HCT116 (cell line): ENCODE data around the gene SFTPB.

ENCODE experiments used
- ATF3 ChIP-seq: IDR thresholded peaks from 2 replicates; pipeline ENCODE4 v1.6.1; 2012
- CEBPB ChIP-seq: IDR thresholded peaks from 2 replicates; pipeline ENCODE4 v1.6.1; 2012; ENCODE audit warnings: low read depth
- JUND ChIP-seq: IDR thresholded peaks from 2 replicates; pipeline ENCODE4 v1.6.1; 2012
- POLR2A ChIP-seq: IDR thresholded peaks from 2 replicates; pipeline ENCODE4 v1.7.0; 2011; ENCODE audit warnings: borderline replicate concordance; ENCODE audit not compliant: insufficient read depth, insufficient read length; ENCODE audit errors: extremely low read depth
- POLR2AphosphoS5 ChIP-seq: IDR thresholded peaks from 2 replicates; pipeline ENCODE4 v1.6.1; 2011; ENCODE audit warnings: mild to moderate bottlenecking, low read depth, low read length, moderate library complexity
- SIN3A ChIP-seq: IDR thresholded peaks from 2 replicates; pipeline ENCODE4 v1.6.1; 2012; ENCODE audit warnings: low read depth
- ZNF274 ChIP-seq: fragments of 200-500 bp; sonication (Bioruptor generic); IDR thresholded peaks from 2 replicates; pipeline ENCODE4 v1.6.1; 2014; ENCODE audit warnings: mild to moderate bottlenecking, low read depth, low read length, inconsistent platforms
- TF ChIP-seq, protein P1 (sequence below): IDR thresholded peaks from 2 replicates; pipeline ENCODE4 v1.6.1; 2011; ENCODE audit warnings: mild to moderate bottlenecking, low read length, moderate library complexity; ENCODE audit not compliant: insufficient replicate concordance; ENCODE audit errors: extremely low read depth
- TF ChIP-seq, protein P2 (sequence below): IDR thresholded peaks from 2 replicates; pipeline ENCODE4 v1.6.1; 2012; ENCODE audit warnings: low read depth
- TF ChIP-seq, protein P3 (sequence below), 3 experiments: fragments of 200-600 bp in 1 of 3; sonication (generic) in 1 of 3; IDR thresholded peaks in 2 of 3; conservative IDR thresholded peaks in 1 of 3; 2 replicates each; pipeline ENCODE4 v1.5.1; 2012 to 2017; ENCODE audit warnings: low read depth in 2 of 3, low read length in 2 of 3, antibody characterized with exemption in 1 of 3, borderline replicate concordance in 1 of 3, control low read depth in 1 of 3, mild to moderate bottlenecking in 1 of 3, mixed read lengths in 1 of 3, mixed run types in 1 of 3, moderate library complexity in 1 of 3; ENCODE audit not compliant: insufficient read depth in 1 of 3

- TF ChIP-seq, protein P1, sequence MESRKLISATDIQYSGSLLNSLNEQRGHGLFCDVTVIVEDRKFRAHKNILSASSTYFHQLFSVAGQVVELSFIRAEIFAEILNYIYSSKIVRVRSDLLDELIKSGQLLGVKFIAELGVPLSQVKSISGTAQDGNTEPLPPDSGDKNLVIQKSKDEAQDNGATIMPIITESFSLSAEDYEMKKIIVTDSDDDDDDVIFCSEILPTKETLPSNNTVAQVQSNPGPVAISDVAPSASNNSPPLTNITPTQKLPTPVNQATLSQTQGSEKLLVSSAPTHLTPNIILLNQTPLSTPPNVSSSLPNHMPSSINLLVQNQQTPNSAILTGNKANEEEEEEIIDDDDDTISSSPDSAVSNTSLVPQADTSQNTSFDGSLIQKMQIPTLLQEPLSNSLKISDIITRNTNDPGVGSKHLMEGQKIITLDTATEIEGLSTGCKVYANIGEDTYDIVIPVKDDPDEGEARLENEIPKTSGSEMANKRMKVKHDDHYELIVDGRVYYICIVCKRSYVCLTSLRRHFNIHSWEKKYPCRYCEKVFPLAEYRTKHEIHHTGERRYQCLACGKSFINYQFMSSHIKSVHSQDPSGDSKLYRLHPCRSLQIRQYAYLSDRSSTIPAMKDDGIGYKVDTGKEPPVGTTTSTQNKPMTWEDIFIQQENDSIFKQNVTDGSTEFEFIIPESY: no peak
- no peak for TF ChIP-seq CEBPB
- TF ChIP-seq, protein P2, sequence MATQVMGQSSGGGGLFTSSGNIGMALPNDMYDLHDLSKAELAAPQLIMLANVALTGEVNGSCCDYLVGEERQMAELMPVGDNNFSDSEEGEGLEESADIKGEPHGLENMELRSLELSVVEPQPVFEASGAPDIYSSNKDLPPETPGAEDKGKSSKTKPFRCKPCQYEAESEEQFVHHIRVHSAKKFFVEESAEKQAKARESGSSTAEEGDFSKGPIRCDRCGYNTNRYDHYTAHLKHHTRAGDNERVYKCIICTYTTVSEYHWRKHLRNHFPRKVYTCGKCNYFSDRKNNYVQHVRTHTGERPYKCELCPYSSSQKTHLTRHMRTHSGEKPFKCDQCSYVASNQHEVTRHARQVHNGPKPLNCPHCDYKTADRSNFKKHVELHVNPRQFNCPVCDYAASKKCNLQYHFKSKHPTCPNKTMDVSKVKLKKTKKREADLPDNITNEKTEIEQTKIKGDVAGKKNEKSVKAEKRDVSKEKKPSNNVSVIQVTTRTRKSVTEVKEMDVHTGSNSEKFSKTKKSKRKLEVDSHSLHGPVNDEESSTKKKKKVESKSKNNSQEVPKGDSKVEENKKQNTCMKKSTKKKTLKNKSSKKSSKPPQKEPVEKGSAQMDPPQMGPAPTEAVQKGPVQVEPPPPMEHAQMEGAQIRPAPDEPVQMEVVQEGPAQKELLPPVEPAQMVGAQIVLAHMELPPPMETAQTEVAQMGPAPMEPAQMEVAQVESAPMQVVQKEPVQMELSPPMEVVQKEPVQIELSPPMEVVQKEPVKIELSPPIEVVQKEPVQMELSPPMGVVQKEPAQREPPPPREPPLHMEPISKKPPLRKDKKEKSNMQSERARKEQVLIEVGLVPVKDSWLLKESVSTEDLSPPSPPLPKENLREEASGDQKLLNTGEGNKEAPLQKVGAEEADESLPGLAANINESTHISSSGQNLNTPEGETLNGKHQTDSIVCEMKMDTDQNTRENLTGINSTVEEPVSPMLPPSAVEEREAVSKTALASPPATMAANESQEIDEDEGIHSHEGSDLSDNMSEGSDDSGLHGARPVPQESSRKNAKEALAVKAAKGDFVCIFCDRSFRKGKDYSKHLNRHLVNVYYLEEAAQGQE: no peak
- TF ChIP-seq POLR2A: no peak
- TF ChIP-seq, protein P3, sequence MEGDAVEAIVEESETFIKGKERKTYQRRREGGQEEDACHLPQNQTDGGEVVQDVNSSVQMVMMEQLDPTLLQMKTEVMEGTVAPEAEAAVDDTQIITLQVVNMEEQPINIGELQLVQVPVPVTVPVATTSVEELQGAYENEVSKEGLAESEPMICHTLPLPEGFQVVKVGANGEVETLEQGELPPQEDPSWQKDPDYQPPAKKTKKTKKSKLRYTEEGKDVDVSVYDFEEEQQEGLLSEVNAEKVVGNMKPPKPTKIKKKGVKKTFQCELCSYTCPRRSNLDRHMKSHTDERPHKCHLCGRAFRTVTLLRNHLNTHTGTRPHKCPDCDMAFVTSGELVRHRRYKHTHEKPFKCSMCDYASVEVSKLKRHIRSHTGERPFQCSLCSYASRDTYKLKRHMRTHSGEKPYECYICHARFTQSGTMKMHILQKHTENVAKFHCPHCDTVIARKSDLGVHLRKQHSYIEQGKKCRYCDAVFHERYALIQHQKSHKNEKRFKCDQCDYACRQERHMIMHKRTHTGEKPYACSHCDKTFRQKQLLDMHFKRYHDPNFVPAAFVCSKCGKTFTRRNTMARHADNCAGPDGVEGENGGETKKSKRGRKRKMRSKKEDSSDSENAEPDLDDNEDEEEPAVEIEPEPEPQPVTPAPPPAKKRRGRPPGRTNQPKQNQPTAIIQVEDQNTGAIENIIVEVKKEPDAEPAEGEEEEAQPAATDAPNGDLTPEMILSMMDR (IDR thresholded peaks at IDR 0.05 in 2 of 3, conservative IDR thresholded peaks at IDR 0.05 in 1 of 3; ENCODE audit: borderline replicate concordance in 1 of 3, insufficient read depth in 1 of 3, low read depth in 2 of 3, low read length in 2 of 3): no peak
- TF ChIP-seq ZNF274: no peak
- no peak for TF ChIP-seq POLR2AphosphoS5
- no peak for TF ChIP-seq JUND
- no peak for TF ChIP-seq ATF3
- no peak for TF ChIP-seq SIN3A
Measured at GRCh38 chr2:85647823-85648526, 20.0 kb downstream of the SFTPB start.
